ENCODE results near the gene ECI2. TPM values are rescaled to one million over a fixed set of nuclear protein-coding genes. Genes with fewer than 3 reads are reported as not detected.

Gene ECI2
- total RNA-seq, 2 donors from 2014 or later = 41.6 to 43.2 TPM

- Mint-ChIP-seq H3K4me3 (no peak overlapping the region), H3K27ac (no peak overlapping the region), H3K4me1 (ENCODE audit: low read depth) (no peaks in the 10 kb centered on the region), H3K27me3 (ENCODE audit: low read depth) (peaks cover 6% of the 10 kb centered on the region), H3K36me3 (ENCODE audit: insufficient read depth in 2 of 2) (no peaks in the 10 kb centered on the region), H3K9me3 (no peaks in the 10 kb centered on the region)
- DNase-seq (no peak), ATAC-seq (replicated peaks in 1 of 2) (no peak)
Observed at GRCh38 chr6:4084444-4085331, 50.7 kb downstream of the ECI2 start.

- no peak for ATAC-seq (replicated peaks in 1 of 2)
Observed at GRCh38 chr6:4078691-4079471, 56.5 kb downstream of the ECI2 start, which contains the start of gene FAM217A. Gene FAM217A, minus strand, starts transcription at chr6:4079137. Its CDS starts 1,723 bp downstream, at chr6:4077414.

GRCh38 chr6:4074478-4075235 lies 60.7 kb downstream of the ECI2 start:
- H3K27ac Mint-ChIP-seq = no peak overlapping the region
- peaks cover 10% of the 10 kb centered on the region for H3K27me3 Mint-ChIP-seq (ENCODE audit: low read depth)
- ATAC-seq (replicated peaks in 1 of 2) = no peak
- H3K36me3 Mint-ChIP-seq (ENCODE audit: insufficient read depth in 2 of 2) = no peaks in the 10 kb centered on the region
- no peak for DNase-seq
- H3K4me3 Mint-ChIP-seq = no peak overlapping the region
- peaks cover 5% of the 10 kb centered on the region for H3K4me1 Mint-ChIP-seq (ENCODE audit: low read depth)
- H3K9me3 Mint-ChIP-seq = no peaks in the 10 kb centered on the region

More at GRCh38 chr6:4078691-4079471, 56.5 kb downstream of the ECI2 start, which contains the start of gene FAM217A:
- Mint-ChIP-seq H3K4me3 (no peak within 1 kb of the TSS), H3K9me3 (no peaks in the 10 kb centered on the region), H3K27me3 (ENCODE audit: low read depth) (peaks cover 10% of the 10 kb centered on the region), H3K4me1 (ENCODE audit: low read depth) (peaks cover 5% of the 10 kb centered on the region), H3K27ac (no peak within 1 kb of the TSS), H3K36me3 (ENCODE audit: insufficient read depth in 2 of 2) (no peaks in the 10 kb centered on the region)
- no peak for DNase-seq

GRCh38 chr6:4071330-4071729 lies 64.0 kb downstream of the ECI2 start:
- ATAC-seq (replicated peaks in 1 of 2) (no peak), DNase-seq (no peak)
- H3K36me3 Mint-ChIP-seq (ENCODE audit: insufficient read depth in 2 of 2) = no peaks in the 10 kb centered on the region
- H3K4me3 Mint-ChIP-seq = no peak overlapping the region
- peaks cover 7% of the 10 kb centered on the region for H3K27me3 Mint-ChIP-seq (ENCODE audit: low read depth)
- H3K4me1 Mint-ChIP-seq (ENCODE audit: low read depth) = no peaks in the 10 kb centered on the region
- H3K27ac Mint-ChIP-seq = no peak overlapping the region
- no peaks in the 10 kb centered on the region for H3K9me3 Mint-ChIP-seq

- Mint-ChIP-seq H3K9me3 (no peaks in the 10 kb centered on the region), H3K27ac (no peak overlapping the region), H3K4me3 (no peak overlapping the region), H3K36me3 (ENCODE audit: insufficient read depth in 2 of 2) (peaks cover 0 to 5% of the 10 kb centered on the region in 2 donors), H3K4me1 (ENCODE audit: low read depth) (no peaks in the 10 kb centered on the region), H3K27me3 (ENCODE audit: low read depth) (peaks cover 7% of the 10 kb centered on the region)
- DNase-seq (no peak), ATAC-seq (replicated peaks in 1 of 2) (no peak)
Observed at GRCh38 chr6:4069199-4069598, 66.2 kb downstream of the ECI2 start.

- H3K27me3 Mint-ChIP-seq (ENCODE audit: low read depth) = peaks cover 7% of the 10 kb centered on the region
- no peak overlapping the region for H3K4me3 Mint-ChIP-seq
- ATAC-seq (replicated peaks in 1 of 2) (no peak), DNase-seq (no peak)
- no peaks in the 10 kb centered on the region for H3K9me3 Mint-ChIP-seq
- H3K27ac Mint-ChIP-seq = peak overlapping the region; percentile 20
- no peaks in the 10 kb centered on the region for H3K4me1 Mint-ChIP-seq (ENCODE audit: low read depth)
- H3K36me3 Mint-ChIP-seq (ENCODE audit: insufficient read depth in 2 of 2) = peaks cover 0 to 14% of the 10 kb centered on the region in 2 donors
Observed at GRCh38 chr6:4067673-4068072, 67.7 kb downstream of the ECI2 start.

- no peak for ATAC-seq (replicated peaks in 1 of 2)
- Mint-ChIP-seq H3K36me3 (ENCODE audit: insufficient read depth in 2 of 2) (peaks cover 0 to 18% of the 10 kb centered on the region in 2 donors), H3K4me1 (ENCODE audit: low read depth) (peaks cover 1% of the 10 kb centered on the region), H3K27me3 (ENCODE audit: low read depth) (peaks cover 7% of the 10 kb centered on the region), H3K27ac (peak overlapping the region; percentile 25), H3K4me3 (no peak overlapping the region), H3K9me3 (no peaks in the 10 kb centered on the region)
- DNase-seq = no peak
Observed at GRCh38 chr6:4066029-4066755, 69.2 kb downstream of the ECI2 start.

Other genes starting within 250 kb of the ECI2 start
- not detected for gene FAM217A, start 56.4 kb downstream of the ECI2 start, total RNA-seq

Measured in activated T-cell treated with anti-CD3 and anti-CD28 coated beads, Interleukin-2, amount 50 U/mL, for 72 hours (primary cell).